Kasumi-1 (cell line): ENCODE measurements around the gene AK5.
A peak's percentile ranks its signal among the peaks of the same experiment; 100 is the strongest.

Experiments
- DNase-seq, 2 experiments: peaks; one replicate each; lab custom pipeline; 2025; lab: John Stamatoyannopoulos, UW

AK5 gene

GRCh38 chr1:77594366-77595112 lies 312.7 kb downstream of the AK5 start:
- no peak for DNase-seq

- no peak for DNase-seq
Measured at GRCh38 chr1:77597310-77597709, 315.5 kb downstream of the AK5 start.

GRCh38 chr1:77605246-77606026 lies 323.6 kb downstream of the AK5 start:
- peak; percentile 75 to 80 for DNase-seq

- DNase-seq, result no peak
Measured at GRCh38 chr1:77608893-77609292, 327.1 kb downstream of the AK5 start.
